SU-DHL-6 (cell line): Measurements from ENCODE around the gene COL24A1.
"Not testable (repeated sequence)": the region's sequence is repeated elsewhere in the genome, so short reads cannot be mapped to it uniquely, and the experiment has no call there.

ENCODE experiments used
- H2AFZ ChIP-seq: fragments of 200-600 bp; sonication (generic); 2 replicates; pipeline ENCODE4 v1.6.1; 2014; ENCODE audit warnings: low read depth, mild to moderate bottlenecking, moderate library complexity, mixed read lengths, antibody characterized with exemption, low read length; ENCODE audit not compliant: severe bottlenecking
- H3F3A ChIP-seq: fragments of 200-600 bp; shearing (Covaris generic); 2 replicates; pipeline ENCODE4 v1.6.0; 2016; ENCODE audit warnings: antibody characterized with exemption, mild to moderate bottlenecking; ENCODE audit not compliant: insufficient read depth
- H3K27ac ChIP-seq: fragments of 200-600 bp; sonication (generic); 2 replicates; pipeline ENCODE4 v1.5.1; 2016; ENCODE audit warnings: low read depth, mild to moderate bottlenecking, low read length, moderate library complexity, mixed read lengths
- H3K27me3 ChIP-seq: fragments of 200-600 bp; sonication (generic), shearing (Covaris generic); 2 replicates; pipeline ENCODE4 v1.6.0; 2014; ENCODE audit warnings: mild to moderate bottlenecking, low read length
- H3K36me3 ChIP-seq: fragments of 200-600 bp; sonication (generic); 2 replicates; pipeline ENCODE4 v1.6.1; 2014; ENCODE audit warnings: mild to moderate bottlenecking, low read length, mixed read lengths
- H3K4me2 ChIP-seq: fragments of 300-600, 200-600 bp; shearing (Covaris generic), sonication (generic); 2 replicates; pipeline ENCODE4 v1.6.0; 2014; ENCODE audit warnings: low read length, low read depth, mild to moderate bottlenecking; ENCODE audit not compliant: poor library complexity, severe bottlenecking
- H3K4me3 ChIP-seq: fragments of 200-600 bp; sonication (generic); 2 replicates; pipeline ENCODE4 v1.5.1; 2014; ENCODE audit warnings: antibody characterized with exemption, low read length, mild to moderate bottlenecking, mixed read lengths; ENCODE audit not compliant: insufficient read depth, poor library complexity, severe bottlenecking
- H3K79me2 ChIP-seq: fragments of 200-600 bp; sonication (generic); 2 replicates; pipeline ENCODE4 v1.6.1; 2014; ENCODE audit warnings: mild to moderate bottlenecking, low read length, moderate library complexity; ENCODE audit not compliant: insufficient read depth
- H3K9ac ChIP-seq: fragments of 200-600 bp; sonication (generic); 2 replicates; pipeline ENCODE4 v1.7.0; 2014; ENCODE audit warnings: mild to moderate bottlenecking, low read length
- H3K9me2 ChIP-seq: fragments of 200-600 bp; sonication (generic); replicated peaks from 2 replicates; pipeline ENCODE4 v1.6.1; 2014; ENCODE audit warnings: low read length; ENCODE audit not compliant: insufficient read depth
- H3K9me3 ChIP-seq: fragments of 200-600 bp; sonication (generic); 2 replicates; pipeline ENCODE4 v1.6.1; 2014; ENCODE audit warnings: low read length, mixed read lengths; ENCODE audit not compliant: insufficient read depth
- H4K20me1 ChIP-seq: fragments of 200-600 bp; sonication (generic); 2 replicates; pipeline ENCODE4 v1.6.1; 2014; ENCODE audit warnings: low read depth, mild to moderate bottlenecking, antibody characterized with exemption, low read length, moderate library complexity, mixed read lengths
- EZH2phosphoT487 ChIP-seq: fragments of 200-600 bp; sonication (generic), shearing (Covaris generic); conservative IDR thresholded peaks from 2 replicates; pipeline ENCODE4 v1.6.1; 2018; ENCODE audit warnings: mild to moderate bottlenecking, antibody characterized with exemption, low read length, moderate library complexity, mixed read lengths
- TF ChIP-seq, protein P1 (sequence below): fragments of 200-600 bp; sonication (generic); IDR thresholded peaks from one replicate; pipeline ENCODE4 v1.5.1; 2017; ENCODE audit warnings: antibody characterized with exemption, mild to moderate bottlenecking, low read length, moderate library complexity; ENCODE audit not compliant: insufficient read depth, poor library complexity, severe bottlenecking

COL24A1 gene

GRCh38 chr1:85836736-85837135, 319.8 kb downstream of the COL24A1 start:
- Histone ChIP-seq H3F3A (no peaks in the 10 kb centered on the region), H3K79me2 (no peaks in the 10 kb centered on the region), H3K9ac (no peak overlapping the region), H3K27ac (no peak overlapping the region), H3K27me3 (no peaks in the 10 kb centered on the region), H3K36me3 (no peaks in the 10 kb centered on the region; the same call in 1 of the 2 replicates), H3K9me3 (no peaks in the 10 kb centered on the region), H4K20me1 (no peaks in the 10 kb centered on the region), H2AFZ (no peak overlapping the region), H3K9me2 (no peaks in the 10 kb centered on the region), H3K4me2 (no peak overlapping the region), H3K4me3 (no peak overlapping the region)
- TF ChIP-seq, protein P1, sequence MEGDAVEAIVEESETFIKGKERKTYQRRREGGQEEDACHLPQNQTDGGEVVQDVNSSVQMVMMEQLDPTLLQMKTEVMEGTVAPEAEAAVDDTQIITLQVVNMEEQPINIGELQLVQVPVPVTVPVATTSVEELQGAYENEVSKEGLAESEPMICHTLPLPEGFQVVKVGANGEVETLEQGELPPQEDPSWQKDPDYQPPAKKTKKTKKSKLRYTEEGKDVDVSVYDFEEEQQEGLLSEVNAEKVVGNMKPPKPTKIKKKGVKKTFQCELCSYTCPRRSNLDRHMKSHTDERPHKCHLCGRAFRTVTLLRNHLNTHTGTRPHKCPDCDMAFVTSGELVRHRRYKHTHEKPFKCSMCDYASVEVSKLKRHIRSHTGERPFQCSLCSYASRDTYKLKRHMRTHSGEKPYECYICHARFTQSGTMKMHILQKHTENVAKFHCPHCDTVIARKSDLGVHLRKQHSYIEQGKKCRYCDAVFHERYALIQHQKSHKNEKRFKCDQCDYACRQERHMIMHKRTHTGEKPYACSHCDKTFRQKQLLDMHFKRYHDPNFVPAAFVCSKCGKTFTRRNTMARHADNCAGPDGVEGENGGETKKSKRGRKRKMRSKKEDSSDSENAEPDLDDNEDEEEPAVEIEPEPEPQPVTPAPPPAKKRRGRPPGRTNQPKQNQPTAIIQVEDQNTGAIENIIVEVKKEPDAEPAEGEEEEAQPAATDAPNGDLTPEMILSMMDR: no peak
- no peak for TF ChIP-seq EZH2phosphoT487

- not testable (repeated sequence) for H3F3A ChIP-seq, H4K20me1 ChIP-seq, H3K4me2 ChIP-seq, H3K9ac ChIP-seq, H3K27ac ChIP-seq, H3K9me2 ChIP-seq, H2AFZ ChIP-seq, H3K36me3 ChIP-seq, H3K9me3 ChIP-seq, H3K4me3 ChIP-seq, H3K79me2 ChIP-seq, H3K27me3 ChIP-seq
Observed at GRCh38 chr1:85833165-85833564, 323.4 kb downstream of the COL24A1 start.

DNA sequence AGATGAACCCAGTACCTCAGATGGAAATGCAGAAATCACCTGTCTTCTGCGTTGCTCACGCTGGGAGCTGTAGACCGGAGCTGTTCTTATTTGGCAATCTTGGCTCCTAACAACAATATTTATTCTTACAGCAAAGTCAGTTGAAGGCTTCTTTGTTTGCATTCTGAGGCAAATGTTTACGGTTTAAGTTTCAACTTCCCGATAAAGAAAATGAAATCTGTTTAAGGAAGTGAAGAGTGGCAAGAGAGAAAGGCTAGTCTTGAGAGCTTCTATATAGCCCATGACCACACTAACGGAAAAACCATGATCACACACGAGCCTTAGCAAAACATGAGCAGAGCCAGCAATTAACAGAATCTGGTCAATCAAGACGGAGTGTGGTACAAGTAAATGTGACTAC, 325.7 kb downstream of the COL24A1 start:
- Histone ChIP-seq H3K4me3 (no peak overlapping the region), H3K79me2 (no peaks in the 10 kb centered on the region), H2AFZ (no peak overlapping the region), H3K27me3 (no peaks in the 10 kb centered on the region), H3F3A (no peaks in the 10 kb centered on the region), H3K4me2 (no peak overlapping the region), H3K9ac (no peak overlapping the region), H3K9me2 (no peaks in the 10 kb centered on the region), H3K27ac (no peak overlapping the region), H3K9me3 (no peaks in the 10 kb centered on the region), H3K36me3 (no peaks in the 10 kb centered on the region), H4K20me1 (no peaks in the 10 kb centered on the region)
- TF ChIP-seq EZH2phosphoT487: no peak

DNA sequence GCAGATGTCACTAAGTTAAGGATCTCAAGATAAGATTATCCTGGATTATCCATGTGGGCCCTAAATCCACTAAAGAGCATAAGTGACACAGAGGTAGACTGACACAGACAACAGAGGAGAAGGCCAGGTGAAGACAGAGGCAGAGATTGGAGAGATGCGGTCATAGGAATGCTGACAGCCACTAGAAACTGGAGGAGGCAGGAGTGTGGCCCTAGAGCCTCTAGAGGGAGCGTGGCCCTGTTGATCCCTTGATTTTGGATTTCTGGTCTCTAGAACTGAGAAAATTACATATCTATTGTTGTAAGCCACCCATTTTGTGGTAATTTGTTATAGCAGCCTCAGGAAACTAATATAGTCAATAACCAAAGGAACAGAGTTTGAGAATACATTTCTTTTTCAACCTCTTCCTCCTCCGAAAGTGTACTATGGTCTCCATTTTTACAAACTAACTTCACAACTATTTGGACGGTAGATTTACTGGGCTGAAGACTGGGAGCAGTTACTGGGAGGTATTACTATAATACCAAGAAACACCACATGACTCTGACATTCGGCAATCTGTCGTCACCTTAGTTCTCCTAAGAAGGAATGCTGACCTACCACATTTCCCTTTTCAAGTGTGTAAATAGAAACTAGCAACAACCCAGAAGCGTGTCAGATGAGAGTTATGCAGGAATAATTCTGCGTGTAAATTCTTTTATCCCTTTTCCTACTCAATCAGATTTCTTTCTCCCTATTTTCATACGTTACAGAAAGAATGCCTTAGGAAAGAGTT, 332.3 kb downstream of the COL24A1 start:
- no peaks in the 10 kb centered on the region for H4K20me1 ChIP-seq
- no peaks in the 10 kb centered on the region for H3K36me3 ChIP-seq
- no peak overlapping the region for H3K9ac ChIP-seq
- H3F3A ChIP-seq: no peaks in the 10 kb centered on the region
- no peaks in the 10 kb centered on the region for H3K9me2 ChIP-seq
- H2AFZ ChIP-seq: no peak overlapping the region
- H3K4me3 ChIP-seq: no peak overlapping the region
- H3K9me3 ChIP-seq: no peaks in the 10 kb centered on the region
- H3K79me2 ChIP-seq: no peaks in the 10 kb centered on the region
- H3K27ac ChIP-seq: no peak overlapping the region
- no peak for TF ChIP-seq EZH2phosphoT487
- TF ChIP-seq, protein P1: no peak
- no peak overlapping the region for H3K4me2 ChIP-seq
- no peaks in the 10 kb centered on the region for H3K27me3 ChIP-seq
